ENCODE data around the gene RNASE13. TPM values are rescaled to one million over a fixed set of nuclear protein-coding genes. Genes with fewer than 3 reads are reported as not detected.

Gene RNASE13
- total and polyA plus RNA-seq, 2 of the 4 experiments (the other 2 are of a cell fraction): not detected

GRCh38 chr14:21058903-21059302 is 24.3 kb upstream of the RNASE13 start:
- Histone ChIP-seq H2AK9ac (replicated peaks; ENCODE audit: low read depth, low read length, poor library complexity) (no peak overlapping the region), H3K4me3 (ENCODE audit: insufficient read depth, low read depth, low read length) (no peak overlapping the region), H4K20me1 (ENCODE audit: insufficient read depth, low read length) (no peaks in the 10 kb centered on the region), H3K14ac (replicated peaks; ENCODE audit: low read depth, low read length) (no peak overlapping the region), H3K4me2 (ENCODE audit: low read depth, low read length) (no peak overlapping the region), H3K9ac (ENCODE audit: low read depth, low read length) (no peak overlapping the region), H4K91ac (ENCODE audit: insufficient read depth, low read depth, low read length) (no peak overlapping the region), H2BK120ac (ENCODE audit: low read depth, low read length) (no peak overlapping the region), H4K8ac (ENCODE audit: low read depth in 2 of 2, low read length in 2 of 2) (no peak overlapping the region), H2AFZ (replicated peaks; ENCODE audit: low read length, poor library complexity) (no peak overlapping the region), H2BK5ac (ENCODE audit: low read depth, low read length, poor library complexity, severe bottlenecking) (no peak overlapping the region), H3K23ac (ENCODE audit: low read depth, low read length) (no peak overlapping the region), H3K27me3 (ENCODE audit: control insufficient read depth, insufficient read depth, low read length) (no peaks in the 10 kb centered on the region), H4K5ac (ENCODE audit: low read depth, low read length) (no peak overlapping the region), H3K4ac (ENCODE audit: low read depth, low read length) (no peak overlapping the region), H3K9me3 (ENCODE audit: control insufficient read depth, insufficient read depth, low read length) (no peaks in the 10 kb centered on the region), H3K27ac (ENCODE audit: insufficient read depth, low read length) (no peak overlapping the region), H3K56ac (ENCODE audit: extremely low read depth, insufficient read depth, low read length) (no peak overlapping the region), H3K4me1 (ENCODE audit: control insufficient read depth, insufficient read depth, low read length) (no peaks in the 10 kb centered on the region), H3K18ac (ENCODE audit: low read depth, low read length) (no peak overlapping the region), H2BK15ac (ENCODE audit: low read depth, low read length) (no peak overlapping the region), H2BK20ac (ENCODE audit: low read depth, low read length) (no peak overlapping the region), H3K9me1 (ENCODE audit: insufficient read depth, low read length) (peaks cover 5% of the 10 kb centered on the region; the same call in 1 of the 2 replicates), H3K79me1 (ENCODE audit: low read depth in 1 of 2, low read length in 2 of 2) (no peaks in the 10 kb centered on the region), H2AK5ac (ENCODE audit: low read depth, low read length) (no peak overlapping the region), H3K36me3 (ENCODE audit: control insufficient read depth, insufficient read depth, low read length) (no peaks in the 10 kb centered on the region)
- in situ Hi-C loops (cut with MboI; ENCODE audit: low sequenced_read_pairs) (no loop called here), dilution Hi-C loops (cut with HindIII; ENCODE audit: low sequenced_read_pairs, unreplicated experiment) (no loop called here), intact Hi-C loops (cut with micrococcal nuclease) (no loop called here)
- TF ChIP-seq NFE2L2 (IDR thresholded peaks at IDR 0.05; ENCODE audit: low read depth, low read length): no peak
- TF ChIP-seq BHLHE40 (IDR thresholded peaks at IDR 0.05; ENCODE audit: low read depth, low read length): no peak
- no peak for TF ChIP-seq RFX5 (IDR thresholded peaks at IDR 0.05; ENCODE audit: low read depth, low read length)
- TF ChIP-seq MAZ (IDR thresholded peaks at IDR 0.05; ENCODE audit: borderline replicate concordance, low read depth, low read length): no peak
- no peak for TF ChIP-seq CEBPB (IDR thresholded peaks at IDR 0.05; ENCODE audit: low read depth, low read length)
- no peak for TF ChIP-seq FOS (IDR thresholded peaks at IDR 0.05; ENCODE audit: low read depth, low read length)
- no peak for TF ChIP-seq MXI1 (IDR thresholded peaks at IDR 0.05; ENCODE audit: borderline replicate concordance, low read depth, low read length)
- TF ChIP-seq SMC3 (IDR thresholded peaks at IDR 0.05; ENCODE audit: low read depth, low read length): no peak
- no peak for TF ChIP-seq RAD21 (IDR thresholded peaks at IDR 0.05; ENCODE audit: low read length)
- TF ChIP-seq RCOR1 (IDR thresholded peaks at IDR 0.05; ENCODE audit: insufficient replicate concordance, low read length): no peak
- TF ChIP-seq, protein P1, sequence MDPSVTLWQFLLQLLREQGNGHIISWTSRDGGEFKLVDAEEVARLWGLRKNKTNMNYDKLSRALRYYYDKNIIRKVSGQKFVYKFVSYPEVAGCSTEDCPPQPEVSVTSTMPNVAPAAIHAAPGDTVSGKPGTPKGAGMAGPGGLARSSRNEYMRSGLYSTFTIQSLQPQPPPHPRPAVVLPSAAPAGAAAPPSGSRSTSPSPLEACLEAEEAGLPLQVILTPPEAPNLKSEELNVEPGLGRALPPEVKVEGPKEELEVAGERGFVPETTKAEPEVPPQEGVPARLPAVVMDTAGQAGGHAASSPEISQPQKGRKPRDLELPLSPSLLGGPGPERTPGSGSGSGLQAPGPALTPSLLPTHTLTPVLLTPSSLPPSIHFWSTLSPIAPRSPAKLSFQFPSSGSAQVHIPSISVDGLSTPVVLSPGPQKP (IDR thresholded peaks at IDR 0.05; ENCODE audit: borderline replicate concordance, low read depth, low read length): no peak
- no peak for TF ChIP-seq POLR2A (IDR thresholded peaks at IDR 0.05; ENCODE audit: low read depth, low read length)
- no peak for DNase-seq
- POLR2A ChIA-PET (ENCODE audit: unreplicated experiment): no interaction called here
- no TSS peak for BruUV-seq (replicated peaks)
- CTCF ChIA-PET: interaction anchor here (0.7 kb wide), 1 partner anchor 20 kb away, joined by 5 read pairs; no protein-coding TSS in a partner anchor
- no peak for ATAC-seq (ENCODE audit: low read depth)
- WGBS, 2 experiments (ENCODE audit: extremely low coverage in 2 of 2, insufficient read length in 1 of 2): no CpG with 5 or more reads among the region's 5 CpGs

Data from IMR-90 (cell line).